ENCODE measurements around the gene PKHD1.
"Not testable (repeated sequence)": the region's sequence is repeated elsewhere in the genome, so short reads cannot be mapped to it uniquely, and the experiment has no call there.

Gene PKHD1

GRCh38 chr6:51918347-51918746, 169.1 kb downstream of the PKHD1 start:
- not testable (repeated sequence) for DNase-seq

GRCh38 chr6:51915098-51915497, 172.3 kb downstream of the PKHD1 start:
- DNase-seq: no peak

GRCh38 chr6:51913265-51913664, 174.1 kb downstream of the PKHD1 start:
- DNase-seq: no peak

GRCh38 chr6:51910851-51911250, 176.6 kb downstream of the PKHD1 start:
- DNase-seq: no peak

- no peak for DNase-seq
Measured at GRCh38 chr6:51908243-51908642, 179.2 kb downstream of the PKHD1 start.

GRCh38 chr6:51901766-51902764, 185.3 kb downstream of the PKHD1 start:
- no peak for DNase-seq

- DNase-seq: no peak
Measured at GRCh38 chr6:51893366-51893765, 194.0 kb downstream of the PKHD1 start.

GRCh38 chr6:51892750-51893149, 194.7 kb downstream of the PKHD1 start:
- no peak for DNase-seq

- DNase-seq: no peak
Measured at GRCh38 chr6:51892339-51892738, 195.1 kb downstream of the PKHD1 start.

- no peak for DNase-seq
Measured at GRCh38 chr6:51891784-51892183, 195.6 kb downstream of the PKHD1 start.

GRCh38 chr6:51887859-51888258, 199.6 kb downstream of the PKHD1 start:
- DNase-seq: no peak

- DNase-seq: no peak
Measured at GRCh38 chr6:51885957-51886356, 201.5 kb downstream of the PKHD1 start.

- no peak for DNase-seq
Measured at GRCh38 chr6:51868591-51869355, 218.6 kb downstream of the PKHD1 start.

- DNase-seq: no peak
Measured at GRCh38 chr6:51866867-51867266, 220.5 kb downstream of the PKHD1 start.

GRCh38 chr6:51865996-51866395, 221.4 kb downstream of the PKHD1 start:
- DNase-seq: no peak

- DNase-seq: no peak
Measured at GRCh38 chr6:51865176-51865575, 222.2 kb downstream of the PKHD1 start.

- no peak for DNase-seq
Measured at GRCh38 chr6:51857134-51857533, 230.3 kb downstream of the PKHD1 start.

GRCh38 chr6:51856508-51856907, 230.9 kb downstream of the PKHD1 start:
- no peak for DNase-seq

GRCh38 chr6:51855310-51856082, 231.9 kb downstream of the PKHD1 start:
- no peak for DNase-seq

GRCh38 chr6:51854876-51855275, 232.5 kb downstream of the PKHD1 start:
- no peak for DNase-seq

GRCh38 chr6:51854347-51854746, 233.1 kb downstream of the PKHD1 start:
- no peak for DNase-seq

GRCh38 chr6:51853109-51853508, 234.3 kb downstream of the PKHD1 start:
- not testable (repeated sequence) for DNase-seq

GRCh38 chr6:51846531-51846930, 240.9 kb downstream of the PKHD1 start:
- no peak for DNase-seq

Measured in T1000 (cell line).